Glomerular endothelial cell (primary cell): ENCODE measurements around the gene SEC11C. TPM values are rescaled to one million over a fixed set of nuclear protein-coding genes. Genes with fewer than 3 reads are reported as not detected.
"Not testable (repeated sequence)": the region's sequence is repeated elsewhere in the genome, so short reads cannot be mapped to it uniquely, and the experiment has no call there.

ENCODE experiments used
- DNase-seq: peaks from one replicate; pipeline ENCODE4 v3.0.0-alpha.2; 2011; ENCODE audit warnings: low read depth, low spot score; ENCODE audit errors: extremely low read depth
- total RNA-seq: library from RNA; depleted of rRNA; stranded (reverse); fragments of >200 nt; gene quantifications from 2 replicates; pipeline ENCODE4 v1.2.3, GENCODE V29; 2015

SEC11C gene
- total RNA-seq, result 15.1 and 20.6 TPM in 2 replicates

GRCh38 chr18:59139615-59140301, at the start of gene SEC11C:
Gene SEC11C, plus strand, starts transcription at chr18:59139884. Its CDS starts 65 bp downstream, at chr18:59139949.
- peak; percentile 86 for DNase-seq

GRCh38 chr18:59090966-59091603, 48.6 kb upstream of the SEC11C start:
- DNase-seq, result no peak

- no peak for DNase-seq
These were observed 46.0 kb upstream of the SEC11C start for GRCh38 chr18:59093668-59094067.

GRCh38 chr18:59094569-59094968, 45.1 kb upstream of the SEC11C start:
- DNase-seq, result no peak

GRCh38 chr18:59096098-59096789, 43.4 kb upstream of the SEC11C start:
- no peak for DNase-seq

GRCh38 chr18:59101830-59102414, 37.8 kb upstream of the SEC11C start:
- DNase-seq, result no peak

- no peak for DNase-seq
These were observed 30.3 kb upstream of the SEC11C start for GRCh38 chr18:59109375-59109774.

GRCh38 chr18:59114160-59114559, 25.5 kb upstream of the SEC11C start:
- DNase-seq, result no peak

GRCh38 chr18:59123588-59124369, 15.9 kb upstream of the SEC11C start:
- no peak for DNase-seq

GRCh38 chr18:59124370-59124704, 15.3 kb upstream of the SEC11C start:
- no peak for DNase-seq

GRCh38 chr18:59127047-59127446, 12.6 kb upstream of the SEC11C start:
- no peak for DNase-seq

GRCh38 chr18:59129951-59130703, 9.6 kb upstream of the SEC11C start:
- DNase-seq, result no peak

GRCh38 chr18:59132810-59133465, 6.7 kb upstream of the SEC11C start:
- no peak for DNase-seq

- DNase-seq, result no peak
These were observed 431 bp upstream of the SEC11C start for GRCh38 chr18:59139291-59139614.

GRCh38 chr18:59140302-59140885, 710 bp downstream of the SEC11C start:
- peak; percentile 1 for DNase-seq

GRCh38 chr18:59141294-59142068, 1.8 kb downstream of the SEC11C start:
- DNase-seq, result no peak

GRCh38 chr18:59142274-59142673, 2.6 kb downstream of the SEC11C start:
- no peak for DNase-seq

- DNase-seq, result not testable (repeated sequence)
These were observed 3.2 kb downstream of the SEC11C start for GRCh38 chr18:59142800-59143416.
